GM23338 (cell line): ENCODE data around the gene GAB1. TPM values are rescaled to one million over a fixed set of nuclear protein-coding genes. Genes with fewer than 3 reads are reported as not detected.
A peak's percentile ranks its signal among the peaks of the same experiment; 100 is the strongest.

Experiments
- ATAC-seq: fragments of 200-7000 bp; cut with Tn5 transposase; 3 replicates; pipeline ENCODE4 v1.9.1; 2020
- DNase-seq: peaks from one replicate; pipeline ENCODE4 v3.0.0-alpha.2; 2015; ENCODE audit warnings: low spot score
- H2AFZ ChIP-seq: fragments of 200-600 bp; sonication (generic); 2 replicates; pipeline ENCODE4 v1.8.0; 2016; ENCODE audit warnings: antibody characterized with exemption, mild to moderate bottlenecking, moderate library complexity
- H3F3A ChIP-seq: fragments of 200-600 bp; sonication (generic); replicated peaks from 2 replicates; pipeline ENCODE4 v1.8.0; 2017; ENCODE audit warnings: antibody characterized with exemption, mixed run types, low read depth
- H3K27ac ChIP-seq: fragments of 200-600 bp; sonication (generic); 2 replicates; pipeline ENCODE4 v1.6.1; 2016; ENCODE audit warnings: low read depth
- H3K27me3 ChIP-seq: fragments of 200-600 bp; sonication (generic); 2 replicates; pipeline ENCODE4 v1.8.0; 2016; ENCODE audit warnings: mild to moderate bottlenecking, mixed run types, moderate library complexity; ENCODE audit not compliant: insufficient read depth
- H3K36me3 ChIP-seq: fragments of 200-600 bp; sonication (generic); 2 replicates; pipeline ENCODE4 v1.8.0; 2016; ENCODE audit warnings: mild to moderate bottlenecking; ENCODE audit not compliant: insufficient read depth
- H3K4me1 ChIP-seq: fragments of 200-600 bp; sonication (generic); 2 replicates; pipeline ENCODE4 v1.8.0; 2016; ENCODE audit warnings: mild to moderate bottlenecking, moderate library complexity; ENCODE audit not compliant: insufficient read depth
- H3K4me2 ChIP-seq: fragments of 200-600 bp; sonication (generic); 2 replicates; pipeline ENCODE4 v1.7.1; 2017; ENCODE audit warnings: mixed run types
- H3K4me3 ChIP-seq: fragments of 200-600 bp; sonication (generic); 2 replicates; pipeline ENCODE4 v1.6.1; 2016; ENCODE audit warnings: mixed run types
- H3K79me2 ChIP-seq: fragments of 200-600 bp; sonication (generic); replicated peaks from 2 replicates; pipeline ENCODE4 v1.8.0; 2017; ENCODE audit warnings: mild to moderate bottlenecking; ENCODE audit not compliant: insufficient read depth
- H3K9me2 ChIP-seq: fragments of 200-600 bp; sonication (generic); 2 replicates; pipeline ENCODE4 v1.8.0; 2017; ENCODE audit not compliant: insufficient read depth
- H4K20me1 ChIP-seq: fragments of 200-600 bp; sonication (generic); replicated peaks from 2 replicates; pipeline ENCODE4 v1.8.0; 2017; ENCODE audit warnings: mild to moderate bottlenecking; ENCODE audit not compliant: insufficient read depth
- H3K27ac Mint-ChIP-seq: 2 replicates; pipeline ENCODE4 v1.8.0; 2020; ENCODE audit warnings: inconsistent platforms, mild to moderate bottlenecking, moderate library complexity, mixed read lengths
- H3K27me3 Mint-ChIP-seq: 3 replicates; pipeline ENCODE4 v1.8.0; 2022; ENCODE audit warnings: low read depth, mild to moderate bottlenecking, moderate library complexity, mixed read lengths, inconsistent platforms; ENCODE audit not compliant: insufficient read depth, poor library complexity
- H3K36me3 Mint-ChIP-seq: 3 replicates; pipeline ENCODE4 v1.8.0; 2021; ENCODE audit warnings: low read depth, mild to moderate bottlenecking, inconsistent platforms, moderate library complexity, mixed read lengths
- H3K4me1 Mint-ChIP-seq: 3 replicates; pipeline ENCODE4 v1.8.0; 2020; ENCODE audit warnings: mild to moderate bottlenecking, inconsistent platforms, mixed read lengths
- H3K4me3 Mint-ChIP-seq: 3 replicates; pipeline ENCODE4 v1.8.0; 2021; ENCODE audit warnings: moderate library complexity, mild to moderate bottlenecking, inconsistent platforms, mixed read lengths
- H3K9me3 Mint-ChIP-seq: 3 replicates; pipeline ENCODE4 v1.8.0; 2020; ENCODE audit warnings: moderate library complexity, mild to moderate bottlenecking, inconsistent platforms, mixed read lengths
- CREB1 ChIP-seq: fragments of 250-450 bp; sonication (Bioruptor Pico); IDR thresholded peaks from 2 replicates; pipeline ENCODE4 v1.5.0; 2020; ENCODE audit warnings: low read depth, mild to moderate bottlenecking, moderate library complexity
- CTCF ChIP-seq, 2 experiments: fragments of 200-600 bp in 1 of 2; sonication (generic) in 1 of 2; conservative IDR thresholded peaks; 2 replicates each; pipeline versions ENCODE4 v1.5.1 to v1.6.1; 2016 to 2017; ENCODE audit warnings: antibody characterized with exemption in 2 of 2, low read depth in 2 of 2, mild to moderate bottlenecking in 2 of 2, moderate library complexity in 1 of 2
- ETS1 ChIP-seq: IDR thresholded peaks from 2 replicates; pipeline ENCODE4 v1.6.1; 2016; ENCODE audit warnings: antibody characterized with exemption
- EZH2 ChIP-seq: fragments of 200-600 bp; sonication (generic); IDR thresholded peaks from one replicate; pipeline ENCODE4 v1.8.0; 2017; ENCODE audit warnings: antibody characterized with exemption, mild to moderate bottlenecking, low read depth; ENCODE audit not compliant: unreplicated experiment
- EZH2phosphoT487 ChIP-seq: fragments of 200-600 bp; sonication (generic); IDR thresholded peaks from one replicate; pipeline ENCODE4 v1.8.1; 2018; ENCODE audit warnings: antibody characterized with exemption; ENCODE audit not compliant: unreplicated experiment
- JUNB ChIP-seq: IDR thresholded peaks from one replicate; pipeline ENCODE4 v1.6.1; 2016; ENCODE audit warnings: antibody characterized with exemption; ENCODE audit not compliant: unreplicated experiment
- NANOG ChIP-seq: IDR thresholded peaks from 2 replicates; pipeline ENCODE4 v1.6.1; 2016; ENCODE audit warnings: antibody characterized with exemption, borderline replicate concordance
- POLR2AphosphoS5 ChIP-seq: IDR thresholded peaks from 2 replicates; pipeline ENCODE4 v1.6.1; 2016; ENCODE audit warnings: antibody characterized with exemption, low read depth
- STAT1 ChIP-seq: IDR thresholded peaks from one replicate; pipeline ENCODE4 v1.6.1; 2016; ENCODE audit warnings: antibody characterized with exemption; ENCODE audit not compliant: unreplicated experiment
- ZNF114 ChIP-seq: fragments of 250-450 bp; sonication (Bioruptor Pico); IDR thresholded peaks from 2 replicates; pipeline ENCODE4 v1.5.0; 2020; ENCODE audit warnings: mild to moderate bottlenecking, moderate library complexity
- ZNF331 ChIP-seq: fragments of 250-450 bp; sonication (Bioruptor Pico); IDR thresholded peaks from 2 replicates; pipeline ENCODE4 v1.5.0; 2020; ENCODE audit warnings: low read depth, mild to moderate bottlenecking, moderate library complexity
- ZNF462 ChIP-seq: fragments of 250-450 bp; sonication (Bioruptor Pico); IDR thresholded peaks from 2 replicates; pipeline ENCODE4 v1.5.0; 2020; ENCODE audit warnings: mild to moderate bottlenecking, moderate library complexity
- polyA plus RNA-seq: library from polyadenylated mRNA; unstranded; fragments of >200 nt; fragmentation: Nextera tagmentation; extraction: Ambion mirVana; gene quantifications from 2 replicates; pipeline ENCODE4 v1.2.1, GENCODE V29; 2016
- total RNA-seq: library from RNA; depleted of rRNA; stranded (reverse); fragments of >200 nt; shearing (Covaris generic); gene quantifications from 2 replicates; pipeline ENCODE4 v1.2.3, GENCODE V29; 2014
- TF ChIP-seq, protein P1 (sequence below): IDR thresholded peaks from one replicate; pipeline ENCODE4 v1.6.1; 2018; ENCODE audit warnings: antibody characterized with exemption; ENCODE audit not compliant: unreplicated experiment

GAB1 gene
- total and polyA plus RNA-seq, 2 experiments from 2014 or later, result 4.0 to 18.4 TPM

GRCh38 chr4:143502231-143502630, 165.6 kb downstream of the GAB1 start:
- H2AFZ ChIP-seq, result peak overlapping the region; percentile 30; the same call in 1 of the 2 replicates

More at GRCh38 chr4:143502231-143502630, 165.6 kb downstream of the GAB1 start:
- no peak overlapping the region for H3K4me3 ChIP-seq
- Mint-ChIP-seq H3K4me1 (no peaks in the 10 kb centered on the region), H3K27ac (no peak overlapping the region), H3K4me3 (no peak overlapping the region), H3K27me3 (no peaks in the 10 kb centered on the region), H3K36me3 (no peaks in the 10 kb centered on the region), H3K9me3 (no peaks in the 10 kb centered on the region)
- H4K20me1 ChIP-seq, result no peaks in the 10 kb centered on the region
- H3K4me2 ChIP-seq, result no peak overlapping the region
- no peak for DNase-seq
- H3K36me3 ChIP-seq, result no peaks in the 10 kb centered on the region
- no peaks in the 10 kb centered on the region for H3F3A ChIP-seq
- no peaks in the 10 kb centered on the region for H3K9me2 ChIP-seq
- no peaks in the 10 kb centered on the region for H3K27me3 ChIP-seq
- no peak for ATAC-seq
- no peak overlapping the region for H3K27ac ChIP-seq
- H3K79me2 ChIP-seq, result no peaks in the 10 kb centered on the region
- H3K4me1 ChIP-seq, result no peaks in the 10 kb centered on the region
- no peak for TF ChIP-seq CREB1 (CRISPR knock-in tag)
- no peak for TF ChIP-seq ZNF462 (CRISPR knock-in tag)
- no peak for TF ChIP-seq NANOG
- TF ChIP-seq EZH2phosphoT487, result no peak
- no peak for TF ChIP-seq STAT1
- no peak for TF ChIP-seq EZH2
- TF ChIP-seq CTCF (conservative IDR thresholded peaks at IDR 0.05; ENCODE audit: low read depth in 2 of 2), result no peak
- TF ChIP-seq, protein P1, sequence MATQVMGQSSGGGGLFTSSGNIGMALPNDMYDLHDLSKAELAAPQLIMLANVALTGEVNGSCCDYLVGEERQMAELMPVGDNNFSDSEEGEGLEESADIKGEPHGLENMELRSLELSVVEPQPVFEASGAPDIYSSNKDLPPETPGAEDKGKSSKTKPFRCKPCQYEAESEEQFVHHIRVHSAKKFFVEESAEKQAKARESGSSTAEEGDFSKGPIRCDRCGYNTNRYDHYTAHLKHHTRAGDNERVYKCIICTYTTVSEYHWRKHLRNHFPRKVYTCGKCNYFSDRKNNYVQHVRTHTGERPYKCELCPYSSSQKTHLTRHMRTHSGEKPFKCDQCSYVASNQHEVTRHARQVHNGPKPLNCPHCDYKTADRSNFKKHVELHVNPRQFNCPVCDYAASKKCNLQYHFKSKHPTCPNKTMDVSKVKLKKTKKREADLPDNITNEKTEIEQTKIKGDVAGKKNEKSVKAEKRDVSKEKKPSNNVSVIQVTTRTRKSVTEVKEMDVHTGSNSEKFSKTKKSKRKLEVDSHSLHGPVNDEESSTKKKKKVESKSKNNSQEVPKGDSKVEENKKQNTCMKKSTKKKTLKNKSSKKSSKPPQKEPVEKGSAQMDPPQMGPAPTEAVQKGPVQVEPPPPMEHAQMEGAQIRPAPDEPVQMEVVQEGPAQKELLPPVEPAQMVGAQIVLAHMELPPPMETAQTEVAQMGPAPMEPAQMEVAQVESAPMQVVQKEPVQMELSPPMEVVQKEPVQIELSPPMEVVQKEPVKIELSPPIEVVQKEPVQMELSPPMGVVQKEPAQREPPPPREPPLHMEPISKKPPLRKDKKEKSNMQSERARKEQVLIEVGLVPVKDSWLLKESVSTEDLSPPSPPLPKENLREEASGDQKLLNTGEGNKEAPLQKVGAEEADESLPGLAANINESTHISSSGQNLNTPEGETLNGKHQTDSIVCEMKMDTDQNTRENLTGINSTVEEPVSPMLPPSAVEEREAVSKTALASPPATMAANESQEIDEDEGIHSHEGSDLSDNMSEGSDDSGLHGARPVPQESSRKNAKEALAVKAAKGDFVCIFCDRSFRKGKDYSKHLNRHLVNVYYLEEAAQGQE, result no peak
- no peak for TF ChIP-seq POLR2AphosphoS5
- no peak for TF ChIP-seq JUNB
- TF ChIP-seq ETS1, result no peak
- TF ChIP-seq ZNF114 (CRISPR knock-in tag), result no peak
- no peak for TF ChIP-seq ZNF331 (CRISPR knock-in tag)
